Measurements from ENCODE around the gene SEMA4B.

Gene SEMA4B

DNA sequence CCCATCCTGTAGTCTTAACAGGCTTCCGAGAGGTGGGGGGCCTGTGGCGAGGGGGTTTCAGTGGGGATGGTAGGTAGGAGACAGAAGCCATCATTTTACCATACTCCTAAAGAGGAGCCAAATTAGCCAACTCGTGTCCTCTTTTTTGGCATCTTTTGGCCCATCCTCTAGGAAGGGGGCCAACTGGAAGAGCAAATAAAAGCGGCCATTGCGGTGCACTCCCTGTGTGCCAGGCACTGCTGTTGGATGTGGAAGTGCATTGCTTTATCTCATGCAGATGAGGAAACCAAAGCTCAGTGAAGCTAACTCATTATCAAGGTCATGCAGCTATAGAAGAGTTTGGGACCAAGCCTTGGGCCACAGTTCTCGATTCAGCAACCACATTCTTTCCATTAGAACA lies 6.1 kb downstream of the SEMA4B start:
- DNase-seq (ENCODE audit: low spot score), result no peak

DNA sequence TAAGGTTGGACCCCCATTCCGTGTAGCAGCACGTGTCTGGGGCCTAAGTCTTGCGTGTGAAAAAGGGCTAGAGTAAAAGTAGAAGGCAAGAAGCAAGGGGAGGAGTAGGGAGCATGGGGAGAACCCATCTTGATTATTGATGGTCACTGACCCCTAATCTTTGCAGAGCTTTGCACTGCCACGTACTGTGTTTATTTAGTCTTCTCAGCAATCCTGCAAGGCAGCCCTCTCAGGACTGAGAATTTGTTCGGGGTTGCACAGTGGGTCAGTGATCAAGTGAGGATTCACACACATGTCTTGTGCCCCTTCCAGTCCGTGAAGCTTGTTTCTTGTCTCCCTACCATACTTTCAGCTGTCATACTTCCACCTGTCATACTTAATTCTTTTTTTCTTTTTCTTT lies 7.2 kb downstream of the SEMA4B start:
- no peak for DNase-seq (ENCODE audit: low spot score)

DNA sequence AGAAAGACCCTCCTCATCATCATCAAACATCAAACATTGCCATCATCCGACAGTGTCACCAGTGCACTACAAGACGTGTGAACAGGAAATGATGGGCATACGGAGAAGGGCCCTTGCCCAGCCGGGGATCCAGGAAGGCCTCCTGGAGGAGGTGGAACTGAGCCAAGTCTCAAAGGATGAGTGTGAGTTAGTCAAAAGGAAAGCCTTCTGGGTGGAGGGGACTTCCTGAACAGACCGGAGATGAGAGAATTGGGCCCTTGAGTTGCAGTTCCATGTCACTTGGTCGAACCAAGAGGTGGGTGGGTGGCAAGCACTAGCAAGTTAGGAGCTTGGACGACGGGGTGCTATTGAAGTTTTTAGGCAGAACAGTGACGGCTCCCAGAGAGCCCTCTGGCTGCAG lies 8.5 kb downstream of the SEMA4B start:
- peak; percentile 61 for DNase-seq (ENCODE audit: low spot score)

- DNase-seq (ENCODE audit: low spot score), result no peak
Observed at GRCh38 chr15:90210593-90210992, 9.5 kb downstream of the SEMA4B start.

DNA sequence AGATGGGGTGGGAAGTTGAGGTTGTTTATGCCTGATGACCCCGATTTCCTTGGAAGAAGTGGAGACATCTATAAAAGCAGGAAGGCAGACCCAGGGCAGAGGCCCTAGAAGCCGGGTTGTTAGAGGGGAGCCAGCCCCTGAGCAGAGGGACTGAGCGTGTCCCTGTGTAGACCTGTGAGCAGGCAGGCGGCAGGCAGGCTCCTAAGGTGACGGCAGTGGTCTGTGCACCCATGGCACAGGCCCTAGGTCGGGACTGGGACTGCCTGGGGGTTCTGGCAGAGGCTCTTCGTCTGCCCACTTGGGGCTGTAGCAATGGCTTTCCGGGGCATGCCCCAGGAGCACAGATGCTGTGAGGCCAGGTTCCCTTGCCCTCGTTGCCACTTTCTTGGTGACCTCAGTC lies 9.9 kb downstream of the SEMA4B start:
- DNase-seq (ENCODE audit: low spot score), result no peak

DNA sequence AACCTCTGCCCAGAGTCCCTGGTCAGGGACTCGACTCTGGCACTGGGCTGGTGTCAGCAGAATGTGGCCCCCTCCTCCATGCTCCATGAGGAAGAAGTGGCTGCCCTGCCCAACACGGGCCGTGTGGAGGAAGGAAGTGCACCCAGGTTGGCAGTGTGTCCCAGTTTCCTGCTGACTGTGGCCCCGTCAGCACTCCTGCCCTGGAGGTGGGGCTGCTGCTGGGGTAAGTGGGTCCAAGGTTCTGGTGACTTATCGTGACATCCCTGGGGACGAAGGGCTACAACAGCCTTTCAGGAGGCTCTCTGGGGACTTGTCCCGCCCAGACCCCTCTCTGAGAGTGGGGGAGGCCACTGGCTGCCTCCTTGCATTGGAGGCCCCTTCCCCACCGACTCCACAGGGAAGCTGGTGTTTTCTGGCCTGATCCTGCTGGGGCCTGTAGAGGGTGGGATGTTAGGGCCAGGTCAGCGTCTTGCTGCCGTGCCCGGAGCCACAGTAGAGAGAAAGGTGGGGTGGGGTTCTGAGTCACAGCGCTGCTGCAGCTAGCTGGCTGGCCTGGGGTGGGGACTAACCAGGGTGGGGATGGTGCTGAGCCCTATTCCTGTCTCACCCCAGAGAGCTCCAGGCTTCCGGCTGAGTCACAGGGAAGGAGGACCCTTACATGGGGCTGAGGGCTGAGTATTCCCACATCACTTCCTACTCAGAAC lies 10.5 kb downstream of the SEMA4B start:
- DNase-seq (ENCODE audit: low spot score), result no peak

DNA sequence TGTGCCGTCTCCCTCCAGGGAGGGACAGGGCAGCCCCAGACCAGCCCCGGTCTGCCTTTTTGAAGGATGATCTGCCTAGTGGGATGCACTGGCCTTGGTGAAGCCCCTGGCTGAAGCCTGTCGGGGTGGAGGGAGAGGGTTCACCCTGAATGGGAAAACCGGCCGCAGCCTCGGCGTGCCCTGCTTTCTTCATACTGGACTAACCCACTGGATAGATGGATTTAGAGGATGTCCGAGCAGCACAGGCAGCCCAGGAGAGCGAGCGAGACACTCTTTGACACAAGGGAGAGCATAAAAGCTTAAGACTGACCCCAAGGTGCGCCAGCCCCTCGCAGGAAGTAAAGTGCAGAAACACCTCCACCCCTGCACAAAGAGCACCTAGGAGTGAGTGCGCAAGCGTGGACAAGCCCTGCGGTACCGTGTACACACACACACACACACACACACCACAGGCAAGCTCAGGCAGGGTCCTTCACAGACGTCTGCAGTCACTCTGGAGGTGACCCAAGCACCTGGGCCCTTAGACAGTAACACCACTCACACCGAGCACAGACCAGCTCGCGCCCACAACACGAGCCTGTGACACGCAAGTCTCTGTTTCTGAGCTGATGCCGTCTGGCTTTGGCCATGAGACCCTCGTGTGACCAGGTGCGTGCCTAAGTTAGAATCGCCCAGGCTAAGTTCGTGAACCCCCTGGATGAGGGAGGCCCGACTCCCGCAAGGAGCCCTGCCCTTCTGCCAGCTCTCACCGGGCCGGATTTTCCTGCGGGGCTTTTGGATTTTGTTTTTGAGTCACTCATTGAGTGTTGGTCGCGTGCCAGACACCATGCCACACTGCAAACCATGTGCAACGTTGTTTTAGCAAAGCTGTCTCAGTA lies 11.3 kb downstream of the SEMA4B start:
- no peak for DNase-seq (ENCODE audit: low spot score)

DNA sequence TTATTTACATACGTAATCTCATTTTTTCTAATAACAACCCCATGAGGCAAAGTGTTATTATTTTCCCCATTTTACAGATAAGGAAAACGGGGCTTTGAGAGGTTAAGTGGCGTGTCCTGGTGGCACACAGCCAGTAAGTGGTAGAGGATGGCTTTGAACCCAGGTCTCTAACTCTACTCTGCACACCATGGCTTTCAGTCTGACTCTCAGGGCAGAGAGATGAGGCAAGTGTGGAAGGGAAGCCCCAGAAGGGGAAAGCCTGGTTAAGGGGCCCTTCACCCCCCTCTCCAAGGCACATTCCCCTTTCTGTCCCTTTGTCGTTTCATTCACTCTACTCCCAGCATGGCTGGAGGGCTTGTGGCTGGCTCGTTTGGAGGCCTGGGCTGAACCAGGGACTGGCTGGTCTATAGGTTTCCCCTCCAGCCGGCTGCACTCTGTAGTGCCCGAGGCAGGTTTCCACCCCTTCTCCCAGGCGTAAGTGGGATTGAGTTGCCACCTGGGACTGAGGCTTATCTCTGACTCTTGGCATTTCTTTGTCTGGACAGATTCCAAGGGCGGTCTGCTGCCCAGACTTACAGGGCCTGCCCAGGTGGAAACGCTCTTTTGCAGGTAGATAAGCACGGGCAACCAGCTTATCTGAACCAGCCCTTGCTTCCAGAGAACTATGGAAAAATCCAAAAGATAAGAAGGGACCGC lies 12.1 kb downstream of the SEMA4B start:
- DNase-seq (ENCODE audit: low spot score), result no peak

DNA sequence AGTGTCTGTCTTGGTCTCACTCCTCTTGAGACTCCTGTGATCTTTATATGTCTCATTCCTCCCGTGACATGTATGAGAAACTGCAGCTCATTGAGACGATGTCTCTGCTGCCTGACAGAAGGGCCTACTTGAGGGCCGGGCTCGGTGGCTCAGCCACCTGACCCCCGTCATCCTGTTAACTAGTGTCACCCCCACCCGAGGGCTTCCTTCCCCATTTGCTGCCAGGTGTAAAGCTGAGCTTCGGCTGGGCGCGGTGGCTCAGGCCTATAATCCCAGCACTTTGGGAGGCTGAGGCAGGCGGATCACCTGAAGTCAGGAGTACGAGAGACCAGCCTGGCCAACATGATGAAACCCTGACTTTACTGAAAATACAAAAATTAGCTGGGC lies 12.7 kb downstream of the SEMA4B start:
- DNase-seq (ENCODE audit: low spot score), result no peak

DNA sequence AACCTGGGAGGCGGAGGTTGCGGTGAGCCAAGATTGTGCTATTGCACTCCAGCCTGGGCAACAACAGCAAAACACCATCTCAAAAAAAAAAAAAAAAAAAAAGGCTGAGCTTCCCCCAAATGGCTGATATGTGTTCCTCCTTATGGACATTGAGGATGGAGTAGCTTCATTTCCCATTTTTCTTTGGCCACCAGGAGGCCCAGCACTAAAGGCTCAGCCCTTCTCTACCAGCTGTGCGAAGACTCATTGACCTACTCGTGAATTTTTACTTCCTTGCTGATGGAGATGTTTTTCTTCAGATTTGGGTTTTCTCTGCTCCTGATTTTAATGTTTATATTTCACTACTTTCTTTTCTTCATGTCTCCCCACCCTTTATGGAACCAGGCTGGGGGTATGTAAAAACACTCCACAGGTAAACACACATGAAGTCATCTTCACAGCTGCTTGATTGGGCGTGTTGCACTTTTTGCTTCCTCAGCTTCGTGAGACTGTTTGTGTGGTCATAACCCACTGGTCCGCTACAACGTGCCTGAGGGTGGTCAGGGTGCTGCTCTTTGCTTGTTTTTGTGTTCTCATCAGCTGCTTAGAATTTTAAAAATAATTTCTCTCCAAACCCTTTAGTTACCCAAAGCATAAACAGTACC lies 13.5 kb downstream of the SEMA4B start:
- no peak for DNase-seq (ENCODE audit: low spot score)

- no peak for DNase-seq (ENCODE audit: low spot score)
Observed at GRCh38 chr15:90217671-90218394, 16.7 kb downstream of the SEMA4B start.

- DNase-seq (ENCODE audit: low spot score), result peak; percentile 31
Observed at GRCh38 chr15:90219421-90220141, 18.5 kb downstream of the SEMA4B start.

GRCh38 chr15:90221246-90221900 lies 20.2 kb downstream of the SEMA4B start:
- DNase-seq (ENCODE audit: low spot score), result peak; percentile 23

- DNase-seq (ENCODE audit: low spot score), result no peak
Observed at GRCh38 chr15:90222547-90222946, 21.4 kb downstream of the SEMA4B start.

DNA sequence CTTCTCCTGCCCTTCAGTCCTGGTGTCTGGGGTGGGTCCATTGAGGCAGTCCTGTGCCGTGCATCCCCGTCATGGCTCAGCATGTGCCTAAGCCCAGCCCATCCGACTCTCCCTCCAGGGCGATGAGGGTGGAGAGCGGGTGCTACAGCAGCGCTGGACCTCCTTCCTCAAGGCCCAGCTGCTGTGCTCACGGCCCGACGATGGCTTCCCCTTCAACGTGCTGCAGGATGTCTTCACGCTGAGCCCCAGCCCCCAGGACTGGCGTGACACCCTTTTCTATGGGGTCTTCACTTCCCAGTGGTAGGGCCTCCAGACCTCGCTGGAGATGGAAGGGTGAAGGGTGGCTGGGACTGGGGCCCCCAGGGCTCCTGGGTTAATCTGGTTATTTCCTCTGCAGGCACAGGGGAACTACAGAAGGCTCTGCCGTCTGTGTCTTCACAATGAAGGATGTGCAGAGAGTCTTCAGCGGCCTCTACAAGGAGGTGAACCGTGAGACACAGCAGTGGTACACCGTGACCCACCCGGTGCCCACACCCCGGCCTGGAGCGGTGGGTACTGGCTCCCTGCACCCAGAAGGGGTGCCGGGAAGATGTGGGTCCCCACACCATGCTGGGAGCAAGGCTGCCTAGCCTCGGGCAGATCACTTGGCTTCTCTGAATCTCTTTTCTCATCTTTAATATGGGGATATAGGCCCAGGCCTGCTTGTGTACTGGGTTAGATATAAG lies 22.5 kb downstream of the SEMA4B start:
- no peak for DNase-seq (ENCODE audit: low spot score)

DNA sequence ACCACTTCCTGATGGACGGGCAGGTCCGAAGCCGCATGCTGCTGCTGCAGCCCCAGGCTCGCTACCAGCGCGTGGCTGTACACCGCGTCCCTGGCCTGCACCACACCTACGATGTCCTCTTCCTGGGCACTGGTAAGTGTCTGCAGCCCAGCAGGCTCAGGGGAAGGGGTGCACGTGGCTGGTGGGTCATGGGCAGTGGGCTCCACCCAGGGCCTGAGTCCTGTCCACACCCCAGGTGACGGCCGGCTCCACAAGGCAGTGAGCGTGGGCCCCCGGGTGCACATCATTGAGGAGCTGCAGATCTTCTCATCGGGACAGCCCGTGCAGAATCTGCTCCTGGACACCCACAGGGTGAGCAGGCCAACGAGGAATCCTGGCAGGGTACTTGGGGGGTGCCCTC lies 23.9 kb downstream of the SEMA4B start:
- DNase-seq (ENCODE audit: low spot score), result no peak

DNA sequence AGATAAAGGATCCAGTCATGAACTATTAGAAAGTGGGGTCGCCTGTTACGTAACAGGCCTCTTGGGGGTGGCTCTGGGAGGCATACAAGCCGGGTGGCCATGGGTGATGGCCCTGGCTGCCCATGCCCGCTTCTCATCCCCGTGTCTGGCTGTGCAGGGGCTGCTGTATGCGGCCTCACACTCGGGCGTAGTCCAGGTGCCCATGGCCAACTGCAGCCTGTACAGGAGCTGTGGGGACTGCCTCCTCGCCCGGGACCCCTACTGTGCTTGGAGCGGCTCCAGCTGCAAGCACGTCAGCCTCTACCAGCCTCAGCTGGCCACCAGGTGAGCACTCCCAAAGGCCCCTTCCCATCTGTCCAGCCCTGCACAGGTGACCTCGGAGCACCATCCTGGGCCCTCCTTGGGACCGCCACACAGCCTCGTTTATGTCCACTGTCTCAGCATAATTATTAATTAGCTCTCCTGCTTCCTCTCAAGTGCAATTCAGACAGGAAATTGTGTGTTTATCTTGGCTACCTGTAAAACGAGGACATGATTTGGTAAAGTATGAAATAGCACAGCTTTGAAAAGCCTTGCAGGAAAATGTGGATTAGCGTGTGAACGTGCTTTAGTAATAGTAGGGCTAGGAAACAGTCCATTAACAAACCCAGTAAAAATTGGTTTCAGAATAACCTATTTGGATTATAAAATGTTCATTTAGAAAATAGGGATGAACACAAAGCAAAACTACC lies 24.5 kb downstream of the SEMA4B start:
- DNase-seq (ENCODE audit: low spot score), result no peak

DNA sequence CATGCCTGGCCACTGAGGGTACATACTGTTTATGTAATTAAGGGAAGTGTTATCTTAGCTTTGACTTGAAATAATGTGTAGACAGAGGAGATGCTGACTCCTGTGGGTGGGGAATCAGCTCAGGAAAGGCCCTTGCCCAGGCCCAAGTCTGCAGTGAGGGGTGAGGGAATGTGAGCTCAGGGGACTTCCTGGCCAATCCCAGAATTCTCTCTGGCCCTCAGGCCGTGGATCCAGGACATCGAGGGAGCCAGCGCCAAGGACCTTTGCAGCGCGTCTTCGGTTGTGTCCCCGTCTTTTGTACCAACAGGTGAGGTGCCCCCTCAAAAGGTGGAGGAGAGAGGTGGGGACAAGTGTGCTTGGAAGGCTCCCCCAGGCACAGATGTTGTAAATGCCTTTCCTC lies 26.2 kb downstream of the SEMA4B start:
- no peak for DNase-seq (ENCODE audit: low spot score)
